DND-41 (cell line): Measurements from ENCODE around the gene SERPINE2.

Experiments used
- EZH2 ChIP-seq: IDR thresholded peaks from 3 replicates; pipeline ENCODE4 v1.6.1; 2012; ENCODE audit warnings: borderline replicate concordance, low read depth, mild to moderate bottlenecking, moderate library complexity, low read length, inconsistent platforms; ENCODE audit not compliant: severe bottlenecking
- TF ChIP-seq, protein P1 (sequence below): IDR thresholded peaks from 2 replicates; pipeline ENCODE4 v1.5.1; 2012; ENCODE audit warnings: borderline replicate concordance, low read length, moderate library complexity, mild to moderate bottlenecking; ENCODE audit not compliant: poor library complexity, severe bottlenecking; ENCODE audit errors: extremely low read depth

DNA sequence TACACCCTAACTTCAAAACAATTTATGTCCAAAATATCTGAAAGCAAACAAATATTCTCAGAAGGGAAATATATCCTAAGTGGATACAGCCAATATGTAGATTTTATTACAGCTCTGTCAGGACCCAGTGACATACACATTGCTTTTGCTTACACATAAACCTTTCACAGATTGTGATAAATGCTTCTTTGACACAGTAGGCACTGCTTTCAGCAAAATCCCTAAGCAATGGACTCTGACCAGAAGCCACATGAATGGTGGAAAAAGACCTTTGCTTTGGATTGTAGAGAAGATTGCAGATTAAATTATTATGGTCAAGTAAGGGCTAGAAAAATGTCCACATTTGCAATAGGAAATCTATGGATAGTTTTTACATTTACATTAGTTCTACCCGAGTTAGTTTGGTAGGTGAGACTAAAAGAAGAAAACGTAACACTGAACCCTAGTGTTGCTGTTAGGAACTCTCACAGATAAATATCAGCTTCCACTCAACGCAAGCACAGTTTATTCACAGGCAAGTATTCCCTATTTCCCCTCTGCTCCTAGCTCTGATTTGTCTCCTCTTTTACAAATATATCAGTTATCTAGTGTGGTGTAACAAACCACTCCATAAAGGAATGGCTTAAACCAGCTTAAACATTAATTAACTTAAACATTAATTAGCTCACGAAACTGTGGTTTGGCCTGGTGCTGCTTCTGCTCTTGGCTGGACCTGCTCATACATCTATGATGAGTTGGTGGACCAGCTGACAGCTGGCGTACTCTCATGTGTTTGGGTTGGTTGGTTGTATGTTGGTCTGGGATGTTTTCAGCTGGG is 23.6 kb upstream of the SERPINE2 start:
- TF ChIP-seq, protein P1, sequence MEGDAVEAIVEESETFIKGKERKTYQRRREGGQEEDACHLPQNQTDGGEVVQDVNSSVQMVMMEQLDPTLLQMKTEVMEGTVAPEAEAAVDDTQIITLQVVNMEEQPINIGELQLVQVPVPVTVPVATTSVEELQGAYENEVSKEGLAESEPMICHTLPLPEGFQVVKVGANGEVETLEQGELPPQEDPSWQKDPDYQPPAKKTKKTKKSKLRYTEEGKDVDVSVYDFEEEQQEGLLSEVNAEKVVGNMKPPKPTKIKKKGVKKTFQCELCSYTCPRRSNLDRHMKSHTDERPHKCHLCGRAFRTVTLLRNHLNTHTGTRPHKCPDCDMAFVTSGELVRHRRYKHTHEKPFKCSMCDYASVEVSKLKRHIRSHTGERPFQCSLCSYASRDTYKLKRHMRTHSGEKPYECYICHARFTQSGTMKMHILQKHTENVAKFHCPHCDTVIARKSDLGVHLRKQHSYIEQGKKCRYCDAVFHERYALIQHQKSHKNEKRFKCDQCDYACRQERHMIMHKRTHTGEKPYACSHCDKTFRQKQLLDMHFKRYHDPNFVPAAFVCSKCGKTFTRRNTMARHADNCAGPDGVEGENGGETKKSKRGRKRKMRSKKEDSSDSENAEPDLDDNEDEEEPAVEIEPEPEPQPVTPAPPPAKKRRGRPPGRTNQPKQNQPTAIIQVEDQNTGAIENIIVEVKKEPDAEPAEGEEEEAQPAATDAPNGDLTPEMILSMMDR: no peak
- TF ChIP-seq EZH2: no peak
